SK-N-SH treated with all-trans-retinoic acid at 6 μM for 48 hours (cell line): ENCODE results near the gene NAA20.

Experiments
- ATAC-seq: fragments of 200-7000 bp; cut with Tn5 transposase; 3 replicates; pipeline ENCODE4 v1.9.1; 2020; ENCODE audit warnings: mild to moderate bottlenecking, moderate library complexity
- ARNTL ChIP-seq: fragments of 450-650 bp; formaldehyde crosslinking; IDR thresholded peaks from 2 replicates; pipeline ENCODE4 v1.5.0; 2020; ENCODE audit warnings: low read depth, mild to moderate bottlenecking, moderate library complexity, borderline replicate concordance
- BACH2 ChIP-seq: fragments of 250-450 bp; sonication (Bioruptor Pico); IDR thresholded peaks from 2 replicates; pipeline ENCODE4 v1.9.0; 2021; ENCODE audit warnings: mild to moderate bottlenecking, borderline replicate concordance
- CSDC2 ChIP-seq: fragments of 250-450 bp; sonication (Bioruptor Pico); IDR thresholded peaks from 2 replicates; pipeline ENCODE4 v1.5.0; 2020; ENCODE audit warnings: mild to moderate bottlenecking, moderate library complexity
- ESRRG ChIP-seq: fragments of 250-450 bp; sonication (Bioruptor Pico); IDR thresholded peaks from 2 replicates; pipeline ENCODE4 v1.6.1; 2021; ENCODE audit warnings: mild to moderate bottlenecking
- GLIS3 ChIP-seq: fragments of 250-450 bp; sonication (Bioruptor Pico); IDR thresholded peaks from 2 replicates; pipeline ENCODE4 v1.5.0; 2020; ENCODE audit warnings: mild to moderate bottlenecking, moderate library complexity
- ISL1 ChIP-seq: fragments of 250-450 bp; sonication (Bioruptor Pico); IDR thresholded peaks from 2 replicates; pipeline ENCODE4 v2.1.2; 2022; ENCODE audit warnings: mild to moderate bottlenecking, moderate library complexity
- PPARA ChIP-seq: fragments of 250-450 bp; sonication (Bioruptor Pico); IDR thresholded peaks from 2 replicates; pipeline ENCODE4 v1.5.0; 2020; ENCODE audit warnings: mild to moderate bottlenecking, borderline replicate concordance
- RARB ChIP-seq: fragments of 250-450 bp; sonication (Bioruptor Pico); IDR thresholded peaks from 2 replicates; pipeline ENCODE4 v1.8.0; 2021; ENCODE audit warnings: mild to moderate bottlenecking, moderate library complexity
- SNAI2 ChIP-seq: fragments of 250-450 bp; sonication (Bioruptor Pico); IDR thresholded peaks from 2 replicates; pipeline ENCODE4 v1.5.0; 2020; ENCODE audit warnings: mild to moderate bottlenecking, moderate library complexity
- TCF4 ChIP-seq: fragments of 250-450 bp; sonication (Bioruptor Pico); IDR thresholded peaks from 2 replicates; pipeline ENCODE4 v1.8.0; 2021; ENCODE audit warnings: mild to moderate bottlenecking, moderate library complexity, borderline replicate concordance
- ZC3H10 ChIP-seq: fragments of 250-450 bp; sonication (Bioruptor Pico); IDR thresholded peaks from 2 replicates; pipeline ENCODE4 v1.5.1; 2021; ENCODE audit warnings: mild to moderate bottlenecking, moderate library complexity
- ZFP3 ChIP-seq: fragments of 250-450 bp; sonication (Bioruptor Pico); IDR thresholded peaks from 2 replicates; pipeline ENCODE4 v1.5.0; 2020; ENCODE audit warnings: mild to moderate bottlenecking, moderate library complexity
- ZFP30 ChIP-seq: fragments of 450-650 bp; formaldehyde crosslinking; IDR thresholded peaks from 2 replicates; pipeline ENCODE4 v1.5.0; 2022; ENCODE audit warnings: mild to moderate bottlenecking, moderate library complexity
- ZNF565 ChIP-seq: fragments of 450-650 bp; formaldehyde crosslinking; conservative IDR thresholded peaks from 2 replicates; pipeline ENCODE4 v1.5.0; 2020; ENCODE audit warnings: low read depth, mild to moderate bottlenecking, moderate library complexity
- ZNF70 ChIP-seq: fragments of 450-650 bp; formaldehyde crosslinking; IDR thresholded peaks from 2 replicates; pipeline ENCODE4 v1.5.0; 2020; ENCODE audit warnings: mild to moderate bottlenecking, moderate library complexity
- ZNF8 ChIP-seq: fragments of 450-650 bp; formaldehyde crosslinking; IDR thresholded peaks from 2 replicates; pipeline ENCODE4 v1.5.0; 2020; ENCODE audit warnings: mild to moderate bottlenecking, moderate library complexity
- TF ChIP-seq, protein P1 (sequence below): fragments of 250-450 bp; sonication (Bioruptor Pico); IDR thresholded peaks from 2 replicates; pipeline ENCODE4 v1.8.0; 2021; ENCODE audit warnings: low read depth, mild to moderate bottlenecking, moderate library complexity, borderline replicate concordance
- TF ChIP-seq, protein P2 (sequence below): fragments of 250-450 bp; sonication (Bioruptor Pico); IDR thresholded peaks from 2 replicates; pipeline ENCODE4 v1.5.1; 2021; ENCODE audit warnings: mild to moderate bottlenecking, moderate library complexity
- TF ChIP-seq, protein P3 (sequence below): fragments of 250-450 bp; sonication (Bioruptor Pico); IDR thresholded peaks from 2 replicates; pipeline ENCODE4 v1.5.0; 2020; ENCODE audit warnings: mild to moderate bottlenecking, moderate library complexity
- TF ChIP-seq, protein P4 (sequence below): fragments of 250-450 bp; sonication (Bioruptor Pico); IDR thresholded peaks from 2 replicates; pipeline ENCODE4 v1.5.1; 2020; ENCODE audit warnings: low read depth, mild to moderate bottlenecking, moderate library complexity

The NAA20 gene

DNA sequence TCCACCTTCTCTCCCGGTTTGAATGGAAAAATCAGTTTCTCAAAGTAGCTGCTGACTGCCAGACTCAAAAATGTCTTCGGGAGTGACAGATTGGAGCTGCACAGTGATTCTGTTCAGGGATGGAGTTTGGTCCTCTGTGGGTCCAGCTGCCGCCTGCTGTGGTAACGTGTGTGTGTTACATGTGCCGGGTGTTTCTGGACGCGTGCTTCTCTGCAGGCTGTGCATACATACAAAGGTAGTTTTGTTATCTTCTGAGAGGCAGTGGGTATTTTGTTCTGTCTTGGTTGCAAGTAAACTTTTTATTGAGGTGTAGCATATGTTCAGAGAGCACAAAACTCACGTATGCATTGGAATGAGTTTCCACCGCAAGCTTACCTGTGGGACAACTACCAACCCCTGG, 41.3 kb upstream of the NAA20 start:
- no peak for TF ChIP-seq GLIS3
- TF ChIP-seq, all 23 proteins: peak for 0
- no peak for ATAC-seq

DNA sequence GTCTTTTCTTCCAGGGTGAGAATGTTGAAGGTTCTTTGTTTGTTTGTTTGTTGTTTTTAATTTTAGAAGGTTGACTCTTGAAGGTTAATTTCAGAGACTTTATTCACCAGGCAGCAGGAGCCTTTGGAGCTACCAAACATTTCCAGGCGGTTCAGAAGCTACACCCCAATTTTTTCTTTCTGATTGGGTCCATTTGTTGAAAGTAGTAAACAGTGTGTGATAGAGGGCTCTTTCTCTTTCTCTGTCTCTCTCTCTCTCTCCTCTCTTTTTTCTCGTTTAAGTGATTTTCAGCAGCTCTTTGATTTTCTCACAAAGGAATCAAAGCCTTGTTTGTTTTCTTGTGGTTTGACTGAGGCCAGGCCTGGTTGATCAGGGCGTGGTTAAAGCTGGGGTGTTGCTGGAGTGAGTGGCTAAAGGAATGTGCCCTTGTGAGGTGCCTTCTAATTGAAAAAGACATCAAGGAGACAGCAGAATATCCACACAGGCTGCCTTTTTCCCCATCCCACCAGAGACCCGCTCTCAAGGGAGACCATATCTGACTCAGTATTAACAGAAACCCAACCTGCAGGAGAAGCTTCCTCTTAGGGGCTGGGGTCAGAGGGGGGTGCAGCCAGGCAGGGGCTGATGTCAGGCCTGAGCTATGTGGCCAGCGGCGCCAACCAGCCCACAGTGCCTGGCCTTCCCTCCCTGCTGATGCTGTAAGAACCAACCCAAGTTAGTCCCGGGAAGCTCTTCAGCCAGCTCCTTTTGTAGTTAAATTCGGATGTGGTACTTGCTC, 40.4 kb upstream of the NAA20 start:
- no peak for TF ChIP-seq ARNTL (CRISPR knock-in tag)
- TF ChIP-seq, protein P1, sequence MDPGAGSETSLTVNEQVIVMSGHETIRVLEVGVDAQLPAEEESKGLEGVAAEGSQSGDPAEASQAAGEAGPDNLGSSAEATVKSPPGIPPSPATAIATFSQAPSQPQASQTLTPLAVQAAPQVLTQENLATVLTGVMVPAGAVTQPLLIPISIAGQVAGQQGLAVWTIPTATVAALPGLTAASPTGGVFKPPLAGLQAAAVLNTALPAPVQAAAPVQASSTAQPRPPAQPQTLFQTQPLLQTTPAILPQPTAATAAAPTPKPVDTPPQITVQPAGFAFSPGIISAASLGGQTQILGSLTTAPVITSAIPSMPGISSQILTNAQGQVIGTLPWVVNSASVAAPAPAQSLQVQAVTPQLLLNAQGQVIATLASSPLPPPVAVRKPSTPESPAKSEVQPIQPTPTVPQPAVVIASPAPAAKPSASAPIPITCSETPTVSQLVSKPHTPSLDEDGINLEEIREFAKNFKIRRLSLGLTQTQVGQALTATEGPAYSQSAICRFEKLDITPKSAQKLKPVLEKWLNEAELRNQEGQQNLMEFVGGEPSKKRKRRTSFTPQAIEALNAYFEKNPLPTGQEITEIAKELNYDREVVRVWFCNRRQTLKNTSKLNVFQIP (CRISPR knock-in tag) = no peak
- TF ChIP-seq ZNF70 (CRISPR knock-in tag) = no peak
- TF ChIP-seq ZFP3 (CRISPR knock-in tag) = no peak
- no peak for TF ChIP-seq GLIS3
- TF ChIP-seq RARB (CRISPR knock-in tag) = no peak
- TF ChIP-seq ZNF8 (CRISPR knock-in tag) = no peak
- TF ChIP-seq, protein P2, sequence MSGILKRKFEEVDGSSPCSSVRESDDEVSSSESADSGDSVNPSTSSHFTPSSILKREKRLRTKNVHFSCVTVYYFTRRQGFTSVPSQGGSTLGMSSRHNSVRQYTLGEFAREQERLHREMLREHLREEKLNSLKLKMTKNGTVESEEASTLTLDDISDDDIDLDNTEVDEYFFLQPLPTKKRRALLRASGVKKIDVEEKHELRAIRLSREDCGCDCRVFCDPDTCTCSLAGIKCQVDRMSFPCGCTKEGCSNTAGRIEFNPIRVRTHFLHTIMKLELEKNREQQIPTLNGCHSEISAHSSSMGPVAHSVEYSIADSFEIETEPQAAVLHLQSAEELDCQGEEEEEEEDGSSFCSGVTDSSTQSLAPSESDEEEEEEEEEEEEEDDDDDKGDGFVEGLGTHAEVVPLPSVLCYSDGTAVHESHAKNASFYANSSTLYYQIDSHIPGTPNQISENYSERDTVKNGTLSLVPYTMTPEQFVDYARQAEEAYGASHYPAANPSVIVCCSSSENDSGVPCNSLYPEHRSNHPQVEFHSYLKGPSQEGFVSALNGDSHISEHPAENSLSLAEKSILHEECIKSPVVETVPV = no peak
- TF ChIP-seq PPARA = no peak
- peak; percentile 75 for ATAC-seq

DNA sequence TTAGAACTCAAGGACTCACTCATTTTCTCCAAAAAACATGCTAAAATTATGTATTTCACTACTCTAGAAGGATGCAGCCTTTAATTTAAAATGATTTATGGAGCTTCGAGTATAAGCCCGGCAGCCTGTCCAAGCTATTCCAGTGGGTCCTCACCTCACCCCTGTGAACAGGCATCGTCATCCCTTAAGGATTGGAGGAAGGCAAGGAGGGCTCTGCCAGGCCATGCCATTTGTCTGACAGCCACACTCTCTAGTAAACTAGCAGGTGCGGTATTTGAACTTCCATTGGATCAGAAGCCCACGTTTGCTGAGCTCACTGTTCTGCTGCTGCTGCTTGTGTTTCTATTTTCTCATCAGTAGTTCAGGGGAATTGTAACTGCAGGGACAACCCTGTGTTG, 39.8 kb upstream of the NAA20 start:
- TF ChIP-seq ESRRG (CRISPR knock-in tag) = no peak
- TF ChIP-seq ZFP30 (CRISPR knock-in tag) = no peak
- no peak for TF ChIP-seq BACH2 (CRISPR knock-in tag)
- TF ChIP-seq, protein P3, sequence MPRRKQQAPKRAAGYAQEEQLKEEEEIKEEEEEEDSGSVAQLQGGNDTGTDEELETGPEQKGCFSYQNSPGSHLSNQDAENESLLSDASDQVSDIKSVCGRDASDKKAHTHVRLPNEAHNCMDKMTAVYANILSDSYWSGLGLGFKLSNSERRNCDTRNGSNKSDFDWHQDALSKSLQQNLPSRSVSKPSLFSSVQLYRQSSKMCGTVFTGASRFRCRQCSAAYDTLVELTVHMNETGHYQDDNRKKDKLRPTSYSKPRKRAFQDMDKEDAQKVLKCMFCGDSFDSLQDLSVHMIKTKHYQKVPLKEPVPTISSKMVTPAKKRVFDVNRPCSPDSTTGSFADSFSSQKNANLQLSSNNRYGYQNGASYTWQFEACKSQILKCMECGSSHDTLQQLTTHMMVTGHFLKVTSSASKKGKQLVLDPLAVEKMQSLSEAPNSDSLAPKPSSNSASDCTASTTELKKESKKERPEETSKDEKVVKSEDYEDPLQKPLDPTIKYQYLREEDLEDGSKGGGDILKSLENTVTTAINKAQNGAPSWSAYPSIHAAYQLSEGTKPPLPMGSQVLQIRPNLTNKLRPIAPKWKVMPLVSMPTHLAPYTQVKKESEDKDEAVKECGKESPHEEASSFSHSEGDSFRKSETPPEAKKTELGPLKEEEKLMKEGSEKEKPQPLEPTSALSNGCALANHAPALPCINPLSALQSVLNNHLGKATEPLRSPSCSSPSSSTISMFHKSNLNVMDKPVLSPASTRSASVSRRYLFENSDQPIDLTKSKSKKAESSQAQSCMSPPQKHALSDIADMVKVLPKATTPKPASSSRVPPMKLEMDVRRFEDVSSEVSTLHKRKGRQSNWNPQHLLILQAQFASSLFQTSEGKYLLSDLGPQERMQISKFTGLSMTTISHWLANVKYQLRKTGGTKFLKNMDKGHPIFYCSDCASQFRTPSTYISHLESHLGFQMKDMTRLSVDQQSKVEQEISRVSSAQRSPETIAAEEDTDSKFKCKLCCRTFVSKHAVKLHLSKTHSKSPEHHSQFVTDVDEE (CRISPR knock-in tag) = no peak
- TF ChIP-seq, protein P1 (CRISPR knock-in tag) = no peak
- peak; percentile 5; the same call in 2 of the 3 replicates for ATAC-seq

DNA sequence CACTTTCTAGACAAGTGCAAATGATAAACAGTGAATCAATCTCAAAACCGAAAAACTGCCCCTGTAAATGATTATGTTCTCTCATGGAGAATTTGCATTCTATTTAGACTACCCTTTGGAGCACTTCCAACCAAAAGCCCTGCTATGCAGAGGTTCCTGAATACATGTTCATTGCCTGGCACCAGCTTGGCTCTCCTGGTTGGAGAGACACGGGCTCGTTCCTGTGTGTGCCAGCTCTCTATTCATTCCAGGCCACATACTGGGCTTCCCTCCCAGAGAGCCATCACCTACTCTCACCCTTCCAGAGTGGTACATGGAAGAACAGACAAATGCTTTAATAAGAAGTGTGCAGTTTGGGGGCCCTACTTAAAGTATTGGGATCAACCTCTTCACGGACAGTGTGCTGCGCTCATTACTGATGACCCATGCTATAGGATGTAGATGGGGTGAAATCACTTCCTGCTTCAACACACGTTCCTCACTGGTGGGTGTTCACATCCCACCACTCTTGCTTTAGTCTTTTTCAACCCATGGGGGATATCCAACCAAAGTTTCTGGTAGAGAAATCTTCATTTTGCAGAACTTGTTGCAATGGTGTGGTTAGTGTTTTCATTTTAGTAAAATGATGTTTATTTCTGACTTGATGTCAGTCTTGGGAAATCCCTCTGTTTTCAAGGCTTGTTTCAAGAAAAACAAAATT, 38.5 kb upstream of the NAA20 start:
- ATAC-seq = no peak
- TF ChIP-seq ZNF565 (no peak), ZNF70 (CRISPR knock-in tag) (no peak), ZFP30 (CRISPR knock-in tag) (no peak), GLIS3 (no peak), ISL1 (CRISPR knock-in tag) (no peak), CSDC2 (CRISPR knock-in tag) (no peak), ESRRG (CRISPR knock-in tag) (no peak), SNAI2 (CRISPR knock-in tag) (no peak), PPARA (no peak), TCF4 (CRISPR knock-in tag) (no peak), ZC3H10 (CRISPR knock-in tag) (no peak)
- TF ChIP-seq, protein P4, sequence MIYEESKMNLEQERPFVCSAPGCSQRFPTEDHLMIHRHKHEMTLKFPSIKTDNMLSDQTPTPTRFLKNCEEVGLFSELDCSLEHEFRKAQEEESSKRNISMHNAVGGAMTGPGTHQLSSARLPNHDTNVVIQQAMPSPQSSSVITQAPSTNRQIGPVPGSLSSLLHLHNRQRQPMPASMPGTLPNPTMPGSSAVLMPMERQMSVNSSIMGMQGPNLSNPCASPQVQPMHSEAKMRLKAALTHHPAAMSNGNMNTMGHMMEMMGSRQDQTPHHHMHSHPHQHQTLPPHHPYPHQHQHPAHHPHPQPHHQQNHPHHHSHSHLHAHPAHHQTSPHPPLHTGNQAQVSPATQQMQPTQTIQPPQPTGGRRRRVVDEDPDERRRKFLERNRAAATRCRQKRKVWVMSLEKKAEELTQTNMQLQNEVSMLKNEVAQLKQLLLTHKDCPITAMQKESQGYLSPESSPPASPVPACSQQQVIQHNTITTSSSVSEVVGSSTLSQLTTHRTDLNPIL (CRISPR knock-in tag) = no peak
- TF ChIP-seq, protein P1 (CRISPR knock-in tag) = no peak
- TF ChIP-seq, protein P2 = no peak
